SH-SY5Y (cell line): ENCODE measurements around the gene CBFA2T3.

Experiments used
- GATA2 ChIP-seq: IDR thresholded peaks from 2 replicates; pipeline ENCODE4 v1.6.1; 2011; ENCODE audit warnings: mild to moderate bottlenecking, low read depth, low read length
- GATA3 ChIP-seq: IDR thresholded peaks from 2 replicates; pipeline ENCODE4 v1.6.1; 2011; ENCODE audit warnings: low read depth, mild to moderate bottlenecking, low read length, moderate library complexity

Gene CBFA2T3

DNA sequence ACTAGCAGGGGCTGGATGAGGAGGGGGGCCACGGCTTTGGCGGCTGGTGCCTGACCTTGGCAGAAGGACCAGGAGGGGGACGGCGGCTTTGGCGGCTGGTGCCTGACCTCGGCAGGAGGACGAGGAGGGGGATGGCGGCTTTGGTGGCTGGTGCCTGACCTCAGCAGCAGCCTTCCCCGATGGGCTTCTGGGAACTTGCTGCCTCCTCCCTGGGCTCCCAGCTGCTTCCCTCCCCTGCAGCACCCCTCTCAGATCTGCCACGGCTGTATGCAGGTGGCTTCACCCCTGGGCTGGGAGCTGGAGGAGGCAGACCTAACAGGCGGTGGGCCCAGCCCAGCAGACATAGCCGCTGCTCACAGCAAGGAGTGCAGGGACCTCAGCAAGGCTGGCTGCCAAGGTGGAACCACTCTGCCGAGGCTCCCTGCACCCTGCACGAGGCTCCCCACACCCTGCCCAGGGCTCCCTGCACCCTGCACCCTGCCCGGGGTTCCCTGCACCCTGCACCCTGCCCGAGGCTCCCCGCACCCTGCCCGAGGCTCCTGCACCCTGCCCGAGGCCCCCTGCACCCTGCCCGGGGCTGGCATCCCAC is 38.4 kb upstream of the CBFA2T3 start:
- TF ChIP-seq GATA2, result no peak
- no peak for TF ChIP-seq GATA3

- TF ChIP-seq GATA3, result no peak
- TF ChIP-seq GATA2, result no peak
Measured at GRCh38 chr16:89014403-89015230, 37.6 kb upstream of the CBFA2T3 start.

DNA sequence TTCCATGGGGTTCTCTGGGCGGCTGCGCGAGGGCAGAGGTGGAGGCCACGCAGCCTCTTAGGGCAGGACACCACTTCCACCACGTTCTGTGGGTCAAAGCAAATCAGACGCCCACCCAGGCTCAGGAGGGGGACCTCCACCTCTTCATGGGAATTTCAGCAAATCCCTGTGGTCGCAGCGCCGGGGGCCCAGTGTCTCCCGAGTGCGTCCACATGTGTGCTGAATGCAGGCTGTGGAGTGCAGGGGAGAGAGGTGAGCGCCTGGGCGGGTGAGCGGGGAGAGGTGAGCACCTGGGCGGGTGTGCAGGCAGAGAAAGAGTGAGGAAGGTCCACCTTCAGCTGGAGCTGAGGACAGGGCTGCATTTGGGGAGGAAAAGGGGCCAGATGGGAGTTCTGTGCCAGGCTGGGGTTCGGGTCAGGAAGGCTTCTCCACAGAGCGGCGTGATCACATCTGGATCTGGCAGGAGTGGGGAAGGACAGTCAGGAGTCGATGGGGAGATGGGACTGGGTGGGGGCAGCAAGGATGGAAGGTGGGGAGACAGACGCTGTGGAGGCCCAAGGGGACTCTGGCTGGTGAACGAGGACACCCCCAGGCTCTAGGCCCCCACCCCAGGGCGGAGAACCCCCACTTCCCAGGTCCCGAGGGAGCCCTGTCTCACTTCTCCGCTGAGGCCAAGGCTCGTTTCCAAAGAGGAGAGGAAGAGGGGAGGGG is 36.8 kb upstream of the CBFA2T3 start:
- TF ChIP-seq GATA3 (no peak), GATA2 (no peak)

GRCh38 chr16:89013111-89013510 is 36.1 kb upstream of the CBFA2T3 start:
- TF ChIP-seq GATA3, result no peak
- TF ChIP-seq GATA2, result no peak

GRCh38 chr16:89012622-89012995 is 35.6 kb upstream of the CBFA2T3 start:
- TF ChIP-seq GATA3 (no peak), GATA2 (no peak)

GRCh38 chr16:89011909-89012621 is 35.1 kb upstream of the CBFA2T3 start:
- TF ChIP-seq GATA3, result no peak
- TF ChIP-seq GATA2, result no peak

- no peak for TF ChIP-seq GATA2
- no peak for TF ChIP-seq GATA3
Measured at GRCh38 chr16:89010210-89010925, 33.4 kb upstream of the CBFA2T3 start.

DNA sequence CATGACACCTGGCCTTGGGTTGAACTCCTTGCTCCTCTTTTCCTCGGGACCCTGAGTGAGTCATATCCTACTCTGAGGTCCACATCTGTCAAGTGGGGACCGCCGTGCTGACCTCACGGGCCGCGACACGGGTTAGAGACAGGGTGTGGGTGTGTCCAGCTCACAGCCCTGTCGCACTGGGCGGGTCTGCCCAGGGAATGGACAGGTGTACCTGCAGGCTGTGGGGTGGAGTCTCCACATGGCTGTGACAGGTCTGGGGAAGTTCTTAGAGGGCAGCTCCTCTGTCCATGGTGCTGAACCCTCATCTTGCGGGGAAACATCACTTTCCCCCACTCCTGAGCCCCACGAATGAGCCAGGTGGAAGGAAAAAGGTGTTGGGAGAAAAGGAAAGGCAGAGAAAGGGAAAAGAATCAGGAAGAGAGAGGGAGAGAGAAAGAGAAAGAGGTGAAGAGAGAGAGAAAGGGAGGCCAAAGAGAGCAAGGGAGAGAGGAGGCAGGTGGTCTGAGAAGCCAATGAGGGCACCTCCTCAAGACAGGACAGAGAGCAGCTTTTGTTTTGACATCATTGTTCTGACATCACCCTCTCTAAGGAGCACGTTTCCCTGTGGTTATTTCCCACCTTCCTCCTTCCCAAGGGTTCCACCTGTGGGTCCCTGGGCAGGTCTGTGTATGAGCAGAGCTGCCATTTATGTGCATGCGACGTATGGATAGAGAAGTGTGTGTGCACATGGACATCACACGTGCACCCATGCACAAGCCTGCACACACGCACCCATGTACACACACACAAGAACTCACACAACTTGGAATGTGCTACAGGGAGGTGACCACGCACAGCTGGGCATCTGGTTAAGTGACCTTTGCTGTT is 32.6 kb upstream of the CBFA2T3 start:
- TF ChIP-seq GATA2 (no peak), GATA3 (no peak)

DNA sequence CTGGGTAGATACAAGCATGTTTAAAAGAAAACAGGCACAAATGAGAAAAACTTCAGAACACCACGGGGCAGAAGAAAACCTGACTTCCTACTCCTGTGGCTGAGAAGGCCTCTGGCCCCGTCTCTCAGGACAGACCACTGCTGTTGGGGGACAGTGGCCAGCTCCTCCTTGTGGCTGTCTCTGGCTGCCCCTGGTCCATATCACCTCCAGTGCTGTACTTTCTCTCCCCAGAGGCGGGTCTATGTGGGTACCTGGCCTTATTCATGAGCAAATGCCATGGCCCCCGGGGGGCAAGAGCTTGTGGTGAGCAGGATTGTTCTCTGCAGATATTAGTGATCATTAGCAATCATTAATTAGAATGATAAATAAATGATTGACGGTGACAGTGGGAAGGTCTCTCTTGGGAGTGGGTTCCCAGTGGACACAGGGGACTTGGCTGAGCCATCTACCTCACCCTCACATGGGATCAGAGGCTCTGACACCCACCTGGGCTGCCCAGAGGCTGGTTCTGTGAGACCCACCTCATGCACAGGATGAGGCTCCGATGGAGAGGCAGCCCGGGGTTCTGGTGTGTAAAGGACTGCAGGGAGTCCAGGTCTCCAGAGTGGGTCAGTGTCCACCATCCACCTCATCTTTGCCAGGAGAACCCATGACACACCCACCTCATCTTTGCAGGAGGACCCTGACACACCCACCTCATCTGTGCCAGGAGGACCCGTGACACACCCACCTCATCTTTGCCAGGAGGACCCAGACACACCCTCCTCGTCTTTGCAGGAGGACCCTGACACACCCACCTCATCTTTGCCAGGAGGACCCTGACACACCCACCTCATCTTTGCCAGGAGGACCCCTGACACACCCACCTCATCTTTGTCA is 30.6 kb upstream of the CBFA2T3 start:
- TF ChIP-seq GATA2 (no peak), GATA3 (no peak)

- no peak for TF ChIP-seq GATA2
- no peak for TF ChIP-seq GATA3
Measured at GRCh38 chr16:89006036-89006752, 29.2 kb upstream of the CBFA2T3 start.
